Naive thymus-derived CD4-positive, alpha-beta T cell (primary cell): ENCODE results near the gene SETD3. TPM values are rescaled to one million over a fixed set of nuclear protein-coding genes. Genes with fewer than 3 reads are reported as not detected.

Source experiments
- ATAC-seq: fragments of 150-1000 bp; cut with Tn5 transposase; 2 replicates; pipeline ENCODE4 v1.10.0; 2021; ENCODE audit warnings: mild to moderate bottlenecking, moderate library complexity
- CTCF ChIA-PET: fragments of 350-600 bp; sonication (Branson Sonifier 250); formaldehyde crosslinking; loops from one replicate; lab custom pipeline; 2021; ENCODE audit warnings: antibody characterized with exemption; lab: Charles Lee
- POLR2A ChIA-PET: fragments of 350-600 bp; sonication (Branson Sonifier 250); formaldehyde crosslinking; loops from one replicate; lab custom pipeline; 2021; ENCODE audit warnings: antibody characterized with exemption, inconsistent platforms; lab: Charles Lee
- DNase-seq, 9 donors: peaks; one replicate each; pipeline versions ENCODE4 v3.0.0 to v3.0.0-alpha.2; 2020 to 2022; ENCODE audit warnings: mixed read lengths in 1 of 9
- H3K27ac ChIP-seq: one replicate; pipeline ENCODE4 v1.7.0; 2013; ENCODE audit warnings: mild to moderate bottlenecking, low read depth, low read length, moderate library complexity
- H3K27me3 ChIP-seq, 2 donors: one replicate each; pipeline ENCODE4 v1.7.0; 2013; ENCODE audit warnings: low read length in 2 of 2, mild to moderate bottlenecking in 2 of 2, moderate library complexity in 2 of 2; ENCODE audit not compliant: control insufficient read depth in 2 of 2, insufficient read depth in 2 of 2
- H3K36me3 ChIP-seq, 3 experiments: 1 replicate in 2 of 3; 2 replicates in 1 of 3; pipeline ENCODE4 v1.7.0; 2013; ENCODE audit warnings: low read length in 3 of 3, mild to moderate bottlenecking in 3 of 3, moderate library complexity in 1 of 3; ENCODE audit not compliant: insufficient read depth in 3 of 3, control insufficient read depth in 2 of 3
- H3K4me1 ChIP-seq, 2 donors: one replicate each; pipeline ENCODE4 v1.7.0; 2013; ENCODE audit warnings: low read length in 2 of 2, mild to moderate bottlenecking in 2 of 2, moderate library complexity in 1 of 2; ENCODE audit not compliant: control insufficient read depth in 2 of 2, insufficient read depth in 2 of 2
- H3K4me3 ChIP-seq: 2 replicates; pipeline ENCODE4 v1.7.0; 2013; ENCODE audit warnings: mild to moderate bottlenecking, low read length
- H3K9me3 ChIP-seq, 3 experiments: 1 replicate in 2 of 3; 2 replicates in 1 of 3; pipeline ENCODE4 v1.7.0; 2013; ENCODE audit warnings: low read length in 3 of 3; ENCODE audit not compliant: control insufficient read depth in 2 of 3
- H3K27ac Mint-ChIP-seq, 9 donors: one replicate each; pipeline ENCODE4 v1.8.0; 2020 to 2022; ENCODE audit warnings: mixed read lengths in 9 of 9, mild to moderate bottlenecking in 8 of 9, moderate library complexity in 5 of 9, inconsistent platforms in 2 of 9
- H3K27me3 Mint-ChIP-seq, 5 donors: one replicate each; pipeline ENCODE4 v1.8.0; 2021 to 2022; ENCODE audit warnings: mixed read lengths in 5 of 5, mild to moderate bottlenecking in 1 of 5
- H3K36me3 Mint-ChIP-seq, 5 donors: one replicate each; pipeline ENCODE4 v1.8.0; 2020 to 2022; ENCODE audit warnings: mixed read lengths in 5 of 5, mild to moderate bottlenecking in 3 of 5, inconsistent platforms in 1 of 5
- H3K4me1 Mint-ChIP-seq, 7 donors: one replicate each; pipeline ENCODE4 v1.8.0; 2020 to 2022; ENCODE audit warnings: mixed read lengths in 7 of 7, mild to moderate bottlenecking in 3 of 7, inconsistent platforms in 1 of 7
- H3K4me3 Mint-ChIP-seq, 10 donors: one replicate each; pipeline ENCODE4 v1.8.0; 2020 to 2022; ENCODE audit warnings: mild to moderate bottlenecking in 10 of 10, mixed read lengths in 10 of 10, moderate library complexity in 6 of 10, inconsistent platforms in 2 of 10
- H3K9me3 Mint-ChIP-seq, 11 donors: one replicate each; pipeline ENCODE4 v1.8.0; 2020 to 2022; ENCODE audit warnings: mixed read lengths in 11 of 11, mild to moderate bottlenecking in 4 of 11, inconsistent platforms in 1 of 11, moderate library complexity in 1 of 11
- intact Hi-C, 2 donors: fragments of 100-400 bp; cut with micrococcal nuclease; formaldehyde crosslinking; loops; one replicate each; pipeline ENCODE4 v1.15.1; 2023
- polyA plus RNA-seq, 2 donors: library from polyadenylated mRNA; unstranded; fragments of 300-500 nt; fragmentation: Illumina TruSeq; gene quantifications; one replicate each; pipeline ENCODE4 v1.2.3, GENCODE V29; 2021
- total RNA-seq, 6 experiments: library from RNA in 5 of 6; stranded (reverse) in 5 of 6; gene quantifications; 1 replicate in 5 of 6; 2 replicates in 1 of 6; pipeline ENCODE4 v1.2.3 and lab custom pipeline; 2021 to 2026

Gene SETD3
- total and polyA plus RNA-seq, 7 experiments from 2014 or later, result 32.2 to 59.4 (median 53.0) TPM

DNA sequence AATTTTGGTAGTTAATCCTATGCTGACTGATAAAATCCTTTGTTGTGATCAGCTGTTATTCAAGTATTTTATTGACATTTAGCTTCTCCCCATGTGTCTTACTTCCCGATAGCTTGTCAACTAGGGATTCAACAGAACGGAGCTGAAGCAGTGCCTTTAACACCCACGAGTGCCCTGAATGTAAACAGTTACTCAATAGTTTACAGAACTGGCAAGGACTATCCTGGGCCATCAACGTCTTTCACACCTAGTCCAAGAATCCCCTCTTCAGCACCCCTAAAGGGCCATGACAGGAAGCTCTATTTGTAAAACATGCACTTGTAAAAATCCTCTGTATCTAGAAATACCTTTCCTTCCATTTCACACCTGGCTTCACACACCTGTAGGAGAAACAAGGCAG is 45.3 kb downstream of the SETD3 start:
- no peaks in the 10 kb centered on the region for H3K27me3 Mint-ChIP-seq
- ATAC-seq (no peak), DNase-seq (no peak)
- peak overlapping the region in 2 of 9 donors; percentile 46 to 61 for H3K27ac Mint-ChIP-seq
- H3K9me3 ChIP-seq, result no peaks in the 10 kb centered on the region
- CTCF ChIA-PET, result interaction anchor here (0.8 kb wide), 1 partner anchor 19 kb away, joined by 3 read pairs; no protein-coding TSS in a partner anchor
- peaks cover 29 to 59% (median 39%) of the 10 kb centered on the region in 7 donors for H3K4me1 Mint-ChIP-seq
- H3K4me3 ChIP-seq, result no peak overlapping the region
- intact Hi-C loops, result no loop called here
- peaks cover 0 to 24% (median 0%) of the 10 kb centered on the region in 3 experiments for H3K36me3 ChIP-seq
- no peak overlapping the region for H3K4me3 Mint-ChIP-seq
- POLR2A ChIA-PET, result interaction anchor here (0.8 kb wide), 1 partner anchor 9 kb away, joined by 3 read pairs; no protein-coding TSS in a partner anchor
- peaks cover 0 to 2% (median 0%) of the 10 kb centered on the region in 11 donors for H3K9me3 Mint-ChIP-seq
- H3K27me3 ChIP-seq, result no peaks in the 10 kb centered on the region
- H3K4me1 ChIP-seq, result peaks cover 14 to 29% of the 10 kb centered on the region in 2 donors
- H3K27ac ChIP-seq, result no peak overlapping the region
- peaks cover 7 to 71% (median 49%) of the 10 kb centered on the region in 5 donors for H3K36me3 Mint-ChIP-seq

DNA sequence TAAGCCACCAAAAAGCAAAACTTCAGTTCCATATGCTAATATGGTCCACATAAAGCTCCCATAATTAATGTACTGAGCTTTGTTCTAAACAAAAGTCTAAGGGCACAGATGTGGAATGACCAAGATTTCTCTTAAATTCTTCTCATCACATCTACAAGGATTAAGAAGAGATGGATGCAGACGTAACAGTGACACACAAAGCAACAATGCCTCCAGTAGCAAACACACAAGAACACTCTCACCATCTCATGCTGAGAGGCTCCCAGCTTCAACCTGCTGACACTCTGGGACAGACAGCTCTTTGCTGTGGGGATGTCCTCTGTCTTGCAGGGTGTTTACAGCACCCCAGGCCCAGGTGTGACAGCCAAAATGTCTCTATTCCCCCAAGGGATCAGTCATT is 48.2 kb downstream of the SETD3 start:
- H3K27ac ChIP-seq, result no peak overlapping the region
- no peak overlapping the region for H3K4me3 ChIP-seq
- H3K4me1 ChIP-seq, result peaks cover 14 to 27% of the 10 kb centered on the region in 2 donors
- Mint-ChIP-seq H3K27ac (no peak overlapping the region), H3K4me3 (no peak overlapping the region), H3K27me3 (no peaks in the 10 kb centered on the region), H3K4me1 (peaks cover 19 to 45% (median 31%) of the 10 kb centered on the region in 7 donors), H3K36me3 (peaks cover 20 to 85% (median 65%) of the 10 kb centered on the region in 5 donors), H3K9me3 (peaks cover 0 to 19% (median 7%) of the 10 kb centered on the region in 11 donors)
- DNase-seq (no peak), ATAC-seq (no peak)
- intact Hi-C loops, result no loop called here
- H3K36me3 ChIP-seq, result peaks cover 0 to 46% (median 0%) of the 10 kb centered on the region in 3 experiments
- ChIA-PET CTCF (no interaction called here), POLR2A (no interaction called here)
- no peaks in the 10 kb centered on the region for H3K27me3 ChIP-seq
- peaks cover 0 to 5% (median 3%) of the 10 kb centered on the region in 3 experiments for H3K9me3 ChIP-seq

DNA sequence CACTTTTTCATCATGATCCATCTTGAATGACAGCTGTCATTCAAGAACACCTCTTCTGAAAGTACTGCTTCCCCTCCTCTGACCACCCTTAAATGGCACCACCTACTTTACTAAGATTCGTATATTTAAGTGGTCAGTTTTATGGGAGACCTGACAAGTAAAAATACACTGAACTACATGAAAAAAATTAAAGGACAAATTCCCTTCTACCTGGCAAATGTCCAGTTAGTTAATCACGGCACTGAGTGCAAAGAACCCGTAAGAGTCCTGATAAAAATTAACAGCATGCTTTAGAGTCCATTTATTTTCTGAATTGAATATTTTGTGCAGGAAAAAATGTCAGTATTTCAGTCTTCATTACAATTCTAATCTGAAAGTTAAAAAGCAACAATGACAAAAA is 48.7 kb downstream of the SETD3 start:
- Histone ChIP-seq H3K4me1 (peaks cover 9 to 23% of the 10 kb centered on the region in 2 donors), H3K27me3 (no peaks in the 10 kb centered on the region), H3K27ac (no peak overlapping the region), H3K9me3 (peaks cover 0 to 5% (median 3%) of the 10 kb centered on the region in 3 experiments), H3K4me3 (no peak overlapping the region), H3K36me3 (peaks cover 0 to 47% (median 0%) of the 10 kb centered on the region in 3 experiments)
- ATAC-seq, result no peak
- Mint-ChIP-seq H3K4me1 (peaks cover 14 to 41% (median 27%) of the 10 kb centered on the region in 7 donors), H3K27me3 (no peaks in the 10 kb centered on the region), H3K36me3 (peaks cover 21 to 81% (median 60%) of the 10 kb centered on the region in 5 donors), H3K4me3 (no peak overlapping the region), H3K9me3 (peaks cover 0 to 20% (median 7%) of the 10 kb centered on the region in 11 donors), H3K27ac (no peak overlapping the region)
- POLR2A ChIA-PET, result no interaction called here
- DNase-seq, result no peak
- intact Hi-C loops, result no loop called here
- CTCF ChIA-PET, result no interaction called here

DNA sequence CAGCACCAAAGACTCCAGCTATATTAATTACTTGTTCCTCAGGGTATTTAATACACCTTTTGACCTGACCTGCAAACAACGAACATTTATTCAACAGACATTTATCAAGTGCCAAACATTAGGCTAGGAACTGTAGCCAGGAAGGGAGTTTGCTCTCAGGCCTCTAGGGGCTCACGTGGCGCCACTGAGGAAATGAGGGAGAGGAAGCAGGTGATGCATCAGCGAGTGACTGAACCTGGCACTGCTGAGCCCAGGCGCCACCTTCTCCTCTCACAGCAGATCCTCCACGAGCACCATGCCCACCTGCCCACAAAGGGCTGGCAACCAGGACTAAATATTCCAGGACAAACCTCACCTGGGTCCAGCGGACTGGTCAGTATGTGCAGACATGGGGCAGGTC is 50.2 kb downstream of the SETD3 start:
- ChIA-PET CTCF (no interaction called here), POLR2A (interaction anchor here (0.5 kb wide), 1 partner anchor 50 kb away, joined by 4 read pairs; the partner anchor contains the start of genes CCNK and SETD3)
- H3K4me3 Mint-ChIP-seq, result no peak overlapping the region
- intact Hi-C loops, result no loop called here
- Histone ChIP-seq H3K4me1 (peaks cover 0 to 9% of the 10 kb centered on the region in 2 donors), H3K4me3 (no peak overlapping the region), H3K9me3 (peaks cover 0 to 5% (median 3%) of the 10 kb centered on the region in 3 experiments), H3K27ac (no peak overlapping the region), H3K36me3 (peaks cover 0 to 44% (median 0%) of the 10 kb centered on the region in 3 experiments), H3K27me3 (no peaks in the 10 kb centered on the region)
- peaks cover 0 to 20% (median 7%) of the 10 kb centered on the region in 11 donors for H3K9me3 Mint-ChIP-seq
- peaks cover 5 to 35% (median 18%) of the 10 kb centered on the region in 7 donors for H3K4me1 Mint-ChIP-seq
- no peaks in the 10 kb centered on the region for H3K27me3 Mint-ChIP-seq
- H3K36me3 Mint-ChIP-seq, result peaks cover 17 to 73% (median 53%) of the 10 kb centered on the region in 5 donors
- ATAC-seq, result peak; percentile 65
- H3K27ac Mint-ChIP-seq, result no peak overlapping the region
- DNase-seq, result no peak

DNA sequence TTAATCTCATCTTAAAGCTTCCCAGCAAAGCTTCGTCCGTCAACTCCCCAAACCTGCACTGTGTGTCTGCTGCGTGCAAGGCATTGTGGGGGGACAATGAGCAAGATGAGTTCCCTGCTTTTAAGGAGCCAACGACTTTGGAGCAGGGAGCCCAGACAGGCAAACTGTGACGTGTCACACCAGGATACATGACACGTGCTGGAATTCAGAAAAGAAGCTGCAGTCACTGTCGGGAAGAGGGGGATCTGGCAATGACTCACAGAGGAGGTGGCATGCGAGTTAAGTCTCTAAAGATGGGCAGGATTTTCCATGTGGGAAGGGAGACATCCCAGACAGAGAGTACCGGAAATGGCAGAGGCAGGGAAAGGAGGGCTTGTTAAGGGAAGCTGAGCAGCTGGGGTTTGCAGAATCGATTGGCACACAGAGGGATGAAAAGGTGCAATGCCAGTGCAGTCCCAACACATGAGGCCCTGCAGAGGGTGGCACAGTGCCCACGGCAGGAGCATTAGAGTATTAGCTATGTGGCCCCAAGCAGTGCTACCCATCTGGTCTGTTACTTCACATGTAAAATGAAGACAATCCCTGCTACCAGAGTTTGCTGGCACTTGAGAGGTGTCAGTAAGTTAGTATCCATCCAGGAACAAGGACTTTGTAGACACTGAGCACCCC is 52.9 kb downstream of the SETD3 start:
- peaks cover 0 to 8% of the 10 kb centered on the region in 2 donors for H3K4me1 ChIP-seq
- H3K9me3 ChIP-seq, result peaks cover 0 to 5% (median 3%) of the 10 kb centered on the region in 3 experiments
- H3K4me1 Mint-ChIP-seq, result peaks cover 5 to 43% (median 26%) of the 10 kb centered on the region in 7 donors
- H3K27me3 Mint-ChIP-seq, result no peaks in the 10 kb centered on the region
- no peak for ATAC-seq
- H3K4me3 ChIP-seq, result no peak overlapping the region
- DNase-seq, result no peak
- H3K27ac ChIP-seq, result no peak overlapping the region
- ChIA-PET CTCF (interaction anchor here (2.9 kb wide), 1 partner anchor 12 kb away, joined by 18 read pairs; no protein-coding TSS in a partner anchor), POLR2A (interaction anchor here (0.5 to 0.8 kb wide), 3 partner anchors 53 to 1751 kb away, joined by 3 read pairs; partner anchors contain the start of genes CCNK and SETD3)
- H3K4me3 Mint-ChIP-seq, result no peak overlapping the region
- H3K36me3 ChIP-seq, result peaks cover 0 to 50% (median 0%) of the 10 kb centered on the region in 3 experiments
- intact Hi-C loops, result no loop called here
- H3K27me3 ChIP-seq, result no peaks in the 10 kb centered on the region
- H3K9me3 Mint-ChIP-seq, result peaks cover 0 to 20% (median 7%) of the 10 kb centered on the region in 11 donors
- H3K27ac Mint-ChIP-seq, result peak overlapping the region in 2 of 9 donors; percentile 22 to 69
- peaks cover 17 to 57% (median 41%) of the 10 kb centered on the region in 5 donors for H3K36me3 Mint-ChIP-seq

DNA sequence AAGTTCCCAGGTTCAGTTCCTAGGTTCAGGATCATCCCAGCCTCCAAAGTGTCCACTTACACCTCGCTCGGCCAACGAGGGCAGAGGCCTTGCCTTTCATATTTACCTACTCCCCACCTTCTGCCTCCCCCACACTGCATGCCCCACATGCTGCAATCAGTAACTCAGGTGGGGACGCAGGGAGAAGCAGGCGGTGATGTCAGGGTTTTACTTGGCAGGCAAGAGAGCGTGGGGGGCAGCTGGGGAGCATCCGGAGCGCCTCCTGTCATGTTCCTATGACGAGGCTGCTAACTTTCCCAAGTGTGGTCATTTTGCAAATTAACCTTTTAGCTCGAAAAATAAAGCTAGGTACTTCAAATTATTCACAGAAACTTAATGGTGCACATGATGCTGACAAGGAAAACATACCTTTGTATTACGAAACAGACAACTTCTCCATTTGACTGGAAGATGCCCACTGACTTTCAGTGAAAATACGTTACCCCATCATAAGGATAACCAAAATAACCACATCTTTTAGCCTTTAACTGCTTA is 53.8 kb downstream of the SETD3 start:
- intact Hi-C loops, result no loop called here
- Mint-ChIP-seq H3K27me3 (no peaks in the 10 kb centered on the region), H3K4me1 (peaks cover 5 to 43% (median 26%) of the 10 kb centered on the region in 7 donors), H3K4me3 (peak overlapping the region in 1 of 10 donors; percentile 8), H3K9me3 (peaks cover 0 to 20% (median 7%) of the 10 kb centered on the region in 11 donors), H3K36me3 (peaks cover 17 to 48% (median 39%) of the 10 kb centered on the region in 5 donors), H3K27ac (peak overlapping the region in 1 of 9 donors; percentile 69)
- Histone ChIP-seq H3K27ac (no peak overlapping the region), H3K4me1 (peaks cover 0 to 8% of the 10 kb centered on the region in 2 donors), H3K36me3 (peaks cover 0 to 46% (median 6%) of the 10 kb centered on the region in 3 experiments), H3K9me3 (peaks cover 0 to 5% (median 3%) of the 10 kb centered on the region in 3 experiments), H3K27me3 (no peaks in the 10 kb centered on the region), H3K4me3 (no peak overlapping the region)
- ChIA-PET POLR2A (interaction anchor here (0.7 kb wide), 1 partner anchor 54 kb away, joined by 3 read pairs; the partner anchor contains the start of genes CCNK and SETD3), CTCF (interaction anchor here (0.9 to 2.9 kb wide), 2 partner anchors 9 to 11 kb away, joined by 3 to 18 read pairs; no protein-coding TSS in a partner anchor)
- ATAC-seq, result no peak
- DNase-seq, result no peak
